GM11168 (cell line): ENCODE measurements around the gene CSAD.
"Not testable (repeated sequence)": the region's sequence is repeated elsewhere in the genome, so short reads cannot be mapped to it uniquely, and the experiment has no call there.

Source experiments
- in situ Hi-C: fragments of 300-500 bp; cut with MboI; formaldehyde crosslinking; loops from one replicate; pipeline ENCODE4 v1.12.0; 2022; ENCODE audit warnings: low sequenced_read_pairs; ENCODE audit not compliant: unreplicated experiment

The CSAD gene

DNA sequence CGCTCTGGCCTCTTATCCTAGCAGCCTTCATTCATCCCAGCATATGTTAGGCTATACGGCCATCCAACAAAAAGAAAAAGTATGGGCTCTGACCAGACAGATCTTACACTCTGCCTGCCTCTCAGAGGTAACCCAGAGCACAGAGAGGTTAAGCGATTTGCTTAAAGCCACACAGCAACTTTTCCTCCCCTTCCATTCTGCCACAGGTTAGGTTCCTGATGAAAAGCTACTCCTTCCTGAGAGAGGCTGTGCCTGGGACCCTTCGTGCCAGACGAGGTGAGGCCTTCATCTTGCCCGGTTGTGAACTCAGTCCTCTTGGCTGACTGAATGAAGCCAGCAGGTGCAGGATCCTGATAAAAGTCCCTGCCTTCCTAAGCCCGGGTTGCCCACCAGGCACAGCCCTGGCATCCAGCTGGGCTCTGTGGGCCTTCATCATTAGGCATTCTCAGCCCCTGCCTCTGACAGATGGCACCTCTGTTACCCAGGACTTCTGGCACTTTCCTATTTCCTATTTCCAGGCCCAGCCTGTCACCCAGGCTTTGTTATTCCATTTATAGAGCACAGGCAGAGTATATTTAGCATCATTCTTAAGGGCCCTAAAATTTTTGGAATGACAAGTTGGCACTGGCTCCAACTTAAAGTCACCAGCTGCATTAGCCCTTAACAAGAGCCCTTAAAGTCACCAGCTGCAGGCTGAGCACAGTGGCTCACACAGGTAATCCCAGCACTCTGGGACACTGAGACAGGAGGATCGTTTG is 64.7 kb downstream of the CSAD start:
- in situ Hi-C loops, result no loop called here

DNA sequence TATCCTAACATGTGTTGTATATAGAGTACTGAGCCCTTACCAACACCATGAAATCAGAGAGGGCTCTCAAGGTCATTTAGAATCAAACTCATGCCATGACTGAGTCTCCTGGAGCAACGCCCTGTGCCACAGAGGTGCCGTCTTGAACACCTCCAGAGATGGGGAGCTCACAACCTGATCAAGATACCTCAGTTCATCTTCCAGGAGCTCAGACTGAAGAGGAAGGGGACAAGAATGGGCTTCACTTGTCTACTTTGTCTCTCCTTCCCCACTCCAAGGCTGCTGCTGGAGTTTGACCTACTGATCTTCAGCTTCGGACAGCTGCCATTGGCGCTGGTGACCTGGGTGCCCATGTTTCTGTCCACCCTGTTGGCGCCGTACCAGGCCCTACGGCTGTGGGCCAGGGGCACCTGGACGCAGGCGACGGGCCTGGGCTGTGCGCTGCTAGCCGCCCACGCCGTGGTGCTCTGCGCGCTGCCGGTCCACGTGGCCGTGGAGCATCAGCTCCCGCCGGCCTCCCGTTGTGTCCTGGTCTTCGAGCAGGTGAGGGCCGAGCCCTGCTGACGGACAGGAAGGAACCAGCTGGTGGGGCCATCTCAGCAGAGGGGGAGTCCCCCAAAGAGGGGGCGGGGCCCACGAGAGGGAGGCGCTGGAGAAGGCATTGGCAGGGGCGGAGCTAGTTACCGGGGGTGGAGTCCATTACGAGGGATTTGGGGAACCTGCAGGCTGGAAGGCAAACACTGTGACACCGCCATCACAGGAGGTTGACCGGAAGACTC is 65.4 kb downstream of the CSAD start:
- in situ Hi-C loops, result no loop called here

DNA sequence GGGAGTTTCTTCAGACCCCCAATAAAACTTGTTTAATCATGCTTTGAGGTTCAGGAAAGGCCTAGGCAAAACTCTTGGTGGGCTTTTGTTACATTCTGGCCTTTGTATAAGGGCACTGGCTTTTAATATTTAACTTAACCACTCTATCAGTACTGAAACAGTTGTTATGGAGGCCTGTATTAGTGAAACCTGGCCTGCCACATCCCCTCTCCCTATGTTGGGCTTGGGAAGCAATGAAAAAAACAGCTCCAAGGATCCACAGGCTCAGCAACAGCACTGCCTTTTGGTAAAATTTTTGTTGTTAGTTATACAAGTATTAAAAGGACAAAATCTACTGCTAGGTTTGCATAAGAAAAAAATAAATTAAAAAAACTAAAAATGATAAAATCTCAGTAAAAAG is 66.8 kb downstream of the CSAD start:
- in situ Hi-C loops, result no loop called here

DNA sequence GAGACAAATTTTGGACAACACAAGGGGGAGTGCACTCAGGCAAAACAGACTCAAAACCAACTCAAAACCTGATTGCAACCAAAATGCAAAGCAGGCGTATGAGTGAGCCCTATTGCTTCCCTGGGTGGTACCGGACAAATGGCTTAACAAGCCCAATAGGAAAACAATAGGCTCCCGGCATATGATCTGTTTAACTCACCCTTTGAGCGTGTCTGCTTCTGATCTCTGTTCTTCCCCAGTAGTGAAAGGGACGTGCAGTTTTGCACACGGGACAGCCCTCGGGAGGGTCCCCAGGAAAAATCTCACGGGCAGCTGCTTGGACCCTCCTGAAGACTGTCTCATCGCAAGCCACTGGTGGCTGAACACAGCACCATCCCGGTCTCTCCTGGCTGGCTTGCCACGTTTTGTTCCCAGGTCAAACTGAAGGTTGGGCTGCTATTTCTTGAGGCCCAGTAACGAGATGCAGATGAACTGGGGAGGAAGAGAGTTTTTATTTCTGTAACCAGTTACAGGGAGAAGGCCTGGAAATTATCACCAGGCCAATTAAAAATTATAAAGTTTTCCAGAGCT is 67.5 kb downstream of the CSAD start:
- in situ Hi-C loops, result no loop called here

DNA sequence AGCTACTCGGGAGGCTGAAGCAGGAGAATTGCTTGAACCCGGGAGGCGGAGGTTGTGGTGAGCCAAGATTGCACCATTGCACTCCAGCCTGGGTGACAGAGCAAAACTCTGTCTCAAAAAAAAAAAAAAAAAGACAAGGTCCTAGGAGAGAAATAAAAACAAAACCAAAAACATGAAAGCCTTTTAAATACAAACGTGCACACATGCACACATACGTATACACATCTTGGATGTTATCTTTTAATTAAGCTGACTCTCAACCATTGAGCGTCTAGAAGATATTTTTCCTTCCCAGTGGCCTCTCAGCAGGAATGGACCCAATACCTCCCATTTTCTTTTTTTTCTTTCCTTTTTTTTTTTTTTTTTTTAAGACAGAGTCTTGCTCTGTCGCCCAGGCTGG is 68.3 kb downstream of the CSAD start:
- in situ Hi-C loops, result not testable (repeated sequence)
